ENCODE measurements around the gene LITAF.

GRCh38 chr16:11576427-11577289 lies 10.1 kb downstream of the LITAF start:
- TF ChIP-seq CTCF (IDR thresholded peaks at IDR 0.05), result no peak
- no peak for TF ChIP-seq EZH2phosphoT487 (IDR thresholded peaks at IDR 0.05; ENCODE audit: borderline replicate concordance, low read depth)
- no peak for TF ChIP-seq MAX (IDR thresholded peaks at IDR 0.05; ENCODE audit: low read depth)
- TF ChIP-seq USF1 (IDR thresholded peaks at IDR 0.05; ENCODE audit: borderline replicate concordance, low read depth), result no peak
- no peak for TF ChIP-seq RAD21 (IDR thresholded peaks at IDR 0.05; ENCODE audit: low read length)
- no peak for TF ChIP-seq POLR2AphosphoS5 (IDR thresholded peaks at IDR 0.05; ENCODE audit: low read depth, low read length)
- no peak for TF ChIP-seq RCOR1 (IDR thresholded peaks at IDR 0.05; ENCODE audit: low read length)
- no peak for TF ChIP-seq MXI1 (IDR thresholded peaks at IDR 0.05; ENCODE audit: low read depth, low read length)

Measured in SK-N-SH (cell line).